Ascending aorta (tissue), 2 donors: ENCODE data around the gene AKR1B15. TPM values are rescaled to one million over a fixed set of nuclear protein-coding genes. Genes with fewer than 3 reads are reported as not detected.

Experiments used
- DNase-seq, 2 donors: peaks; one replicate each; pipeline ENCODE4 v3.0.0-alpha.2; 2019; ENCODE audit warnings: low spot score in 2 of 2
- H3K27ac ChIP-seq, 2 donors: fragments of 200-600 bp; sonication (generic); one replicate each; pipeline ENCODE4 v1.5.1; 2016 to 2017; ENCODE audit warnings: mild to moderate bottlenecking in 1 of 2
- H3K27me3 ChIP-seq: fragments of 200-600 bp; sonication (generic); one replicate; pipeline ENCODE4 v1.5.1; 2017
- H3K36me3 ChIP-seq, 2 donors: fragments of 200-600 bp; sonication (generic); one replicate each; pipeline ENCODE4 v1.5.1; 2016
- H3K4me1 ChIP-seq, 2 donors: fragments of 200-600 bp; sonication (generic); one replicate each; pipeline ENCODE4 v1.5.1; 2016 to 2017; ENCODE audit warnings: mild to moderate bottlenecking in 1 of 2
- H3K4me3 ChIP-seq, 2 donors: fragments of 200-600 bp; sonication (generic); one replicate each; pipeline ENCODE4 v1.5.1; 2016 to 2017; ENCODE audit warnings: mild to moderate bottlenecking in 1 of 2
- H3K9me3 ChIP-seq, 2 donors: fragments of 200-600 bp; sonication (generic); one replicate each; pipeline ENCODE4 v1.5.1; 2016
- intact Hi-C: fragments of 100-400 bp; cut with DNase I; formaldehyde crosslinking; loops from one replicate; pipeline ENCODE4 v1.15.1; 2023
- total RNA-seq: library from RNA; depleted of rRNA; stranded (reverse); fragments of >200 nt; gene quantifications from one replicate; pipeline ENCODE4 v1.1.0, GENCODE V29; 2016
- TF ChIP-seq, protein P1 (sequence below), 3 experiments: fragments of 200-600 bp in 2 of 3; fragments of 450-650 bp in 1 of 3; sonication (generic) in 2 of 3; IDR thresholded peaks; one replicate each; pipeline ENCODE4 v1.5.1; 2016 to 2019; ENCODE audit warnings: antibody characterized with exemption in 3 of 3, mild to moderate bottlenecking in 1 of 3, moderate library complexity in 1 of 3

The AKR1B15 gene
- total RNA-seq, 1 donor from 2014 or later = not detected

DNA sequence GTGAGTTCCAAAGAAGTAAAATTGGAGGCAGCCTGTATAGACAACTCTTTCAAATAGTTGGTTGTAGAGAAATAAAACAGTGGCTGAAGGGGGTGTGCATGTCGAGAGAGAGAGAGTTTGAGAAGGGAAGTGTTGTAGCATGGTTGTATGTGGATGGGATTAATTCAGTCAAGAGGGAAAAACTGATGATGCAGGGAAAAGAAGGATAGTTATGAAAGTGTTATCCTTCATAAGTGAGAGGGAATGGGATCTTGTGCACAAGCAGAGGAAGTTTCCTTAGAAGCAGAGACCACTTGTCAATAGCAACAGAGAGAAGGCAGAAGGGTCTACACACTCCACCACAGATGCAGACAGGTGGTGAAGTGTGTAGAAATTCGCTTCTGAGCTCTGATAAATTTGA is 67.7 kb downstream of the AKR1B15 start:
- no peak overlapping the region for H3K27ac ChIP-seq
- H3K36me3 ChIP-seq = no peaks in the 10 kb centered on the region
- TF ChIP-seq, protein P1, sequence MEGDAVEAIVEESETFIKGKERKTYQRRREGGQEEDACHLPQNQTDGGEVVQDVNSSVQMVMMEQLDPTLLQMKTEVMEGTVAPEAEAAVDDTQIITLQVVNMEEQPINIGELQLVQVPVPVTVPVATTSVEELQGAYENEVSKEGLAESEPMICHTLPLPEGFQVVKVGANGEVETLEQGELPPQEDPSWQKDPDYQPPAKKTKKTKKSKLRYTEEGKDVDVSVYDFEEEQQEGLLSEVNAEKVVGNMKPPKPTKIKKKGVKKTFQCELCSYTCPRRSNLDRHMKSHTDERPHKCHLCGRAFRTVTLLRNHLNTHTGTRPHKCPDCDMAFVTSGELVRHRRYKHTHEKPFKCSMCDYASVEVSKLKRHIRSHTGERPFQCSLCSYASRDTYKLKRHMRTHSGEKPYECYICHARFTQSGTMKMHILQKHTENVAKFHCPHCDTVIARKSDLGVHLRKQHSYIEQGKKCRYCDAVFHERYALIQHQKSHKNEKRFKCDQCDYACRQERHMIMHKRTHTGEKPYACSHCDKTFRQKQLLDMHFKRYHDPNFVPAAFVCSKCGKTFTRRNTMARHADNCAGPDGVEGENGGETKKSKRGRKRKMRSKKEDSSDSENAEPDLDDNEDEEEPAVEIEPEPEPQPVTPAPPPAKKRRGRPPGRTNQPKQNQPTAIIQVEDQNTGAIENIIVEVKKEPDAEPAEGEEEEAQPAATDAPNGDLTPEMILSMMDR (IDR thresholded peaks at IDR 0.05) = no peak
- H3K27me3 ChIP-seq = no peaks in the 10 kb centered on the region
- H3K9me3 ChIP-seq = no peaks in the 10 kb centered on the region
- H3K4me1 ChIP-seq = peaks cover 0 to 11% of the 10 kb centered on the region in 2 donors
- no peak overlapping the region for H3K4me3 ChIP-seq
- no peak for DNase-seq
- intact Hi-C loops = no loop called here

DNA sequence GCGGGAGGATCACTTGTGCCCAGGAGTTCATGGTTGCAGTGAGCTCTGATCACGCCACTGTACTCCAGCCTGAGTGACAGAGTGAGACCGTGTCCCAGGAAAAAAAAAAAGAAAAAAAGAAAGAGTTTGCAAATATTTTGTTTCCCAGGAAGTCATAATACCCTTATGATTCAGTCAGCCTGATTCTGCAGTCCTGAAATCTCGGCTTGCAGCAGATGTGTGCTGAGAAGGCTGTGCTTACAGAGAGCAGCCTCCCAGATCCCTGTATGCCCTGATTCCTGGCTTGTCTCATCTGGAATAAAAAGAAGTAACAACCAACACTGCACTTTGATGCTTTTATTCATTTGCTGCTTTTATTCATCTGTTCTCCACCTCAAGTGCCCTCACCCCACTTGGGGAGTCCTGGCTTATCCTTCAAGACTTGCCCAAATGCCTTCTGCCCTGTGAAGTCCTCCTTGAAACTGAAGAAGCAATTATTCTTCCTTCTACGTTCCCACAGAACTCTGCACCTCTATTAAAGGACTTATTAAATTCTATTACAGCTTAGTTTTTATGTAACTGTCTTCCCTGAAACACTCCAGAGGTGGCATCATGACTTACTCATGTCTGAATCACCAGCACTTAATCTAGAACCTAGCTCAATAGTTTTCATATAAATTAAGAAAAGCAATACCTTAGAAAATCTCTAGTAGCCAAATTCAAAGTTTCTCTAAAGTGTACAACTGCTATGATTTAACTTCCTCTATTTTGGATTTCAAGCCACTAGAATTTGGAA is 70.0 kb downstream of the AKR1B15 start:
- intact Hi-C loops = no loop called here

DNA sequence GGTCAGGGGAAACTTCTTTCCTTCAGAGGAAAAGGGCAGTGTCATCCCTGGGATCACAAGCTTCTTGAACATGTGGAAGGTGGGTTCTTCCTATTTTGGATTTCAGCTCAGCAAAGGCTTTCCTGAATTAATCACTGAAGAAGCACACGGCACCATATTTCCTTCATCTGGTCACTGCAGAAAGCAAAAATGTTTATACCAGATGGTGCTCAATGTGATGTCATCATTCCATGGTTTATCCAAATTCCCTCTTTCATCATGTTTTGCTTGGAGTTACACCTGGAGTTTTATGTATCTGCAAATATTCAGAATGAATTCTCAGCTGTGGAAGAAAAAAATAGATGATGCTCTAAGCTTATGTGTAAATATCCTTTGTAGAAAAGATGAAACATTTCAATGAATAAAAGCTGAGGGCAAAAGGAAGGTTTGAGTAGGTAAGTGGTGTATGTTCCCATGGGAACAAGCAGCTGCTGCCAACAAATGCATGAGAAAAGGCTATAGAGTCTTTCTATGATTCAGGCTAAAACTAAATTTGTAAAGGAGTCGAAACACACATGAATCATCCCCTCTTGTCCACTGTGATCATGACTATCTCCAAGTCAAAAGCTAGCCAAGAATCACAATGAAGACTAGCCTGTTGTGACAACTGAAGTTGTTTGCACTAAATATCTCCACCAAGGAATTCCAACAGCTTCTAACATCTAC is 70.9 kb downstream of the AKR1B15 start:
- H3K27ac ChIP-seq = no peak overlapping the region

More for the DNA sequence above, 70.0 kb downstream of the AKR1B15 start:
- Histone ChIP-seq H3K27ac (no peak overlapping the region), H3K4me1 (peaks cover 0 to 4% of the 10 kb centered on the region in 2 donors), H3K4me3 (no peak overlapping the region), H3K27me3 (no peaks in the 10 kb centered on the region), H3K36me3 (no peaks in the 10 kb centered on the region), H3K9me3 (no peaks in the 10 kb centered on the region)
- TF ChIP-seq, protein P1 (IDR thresholded peaks at IDR 0.05) = no peak
- no peak for DNase-seq

DNA sequence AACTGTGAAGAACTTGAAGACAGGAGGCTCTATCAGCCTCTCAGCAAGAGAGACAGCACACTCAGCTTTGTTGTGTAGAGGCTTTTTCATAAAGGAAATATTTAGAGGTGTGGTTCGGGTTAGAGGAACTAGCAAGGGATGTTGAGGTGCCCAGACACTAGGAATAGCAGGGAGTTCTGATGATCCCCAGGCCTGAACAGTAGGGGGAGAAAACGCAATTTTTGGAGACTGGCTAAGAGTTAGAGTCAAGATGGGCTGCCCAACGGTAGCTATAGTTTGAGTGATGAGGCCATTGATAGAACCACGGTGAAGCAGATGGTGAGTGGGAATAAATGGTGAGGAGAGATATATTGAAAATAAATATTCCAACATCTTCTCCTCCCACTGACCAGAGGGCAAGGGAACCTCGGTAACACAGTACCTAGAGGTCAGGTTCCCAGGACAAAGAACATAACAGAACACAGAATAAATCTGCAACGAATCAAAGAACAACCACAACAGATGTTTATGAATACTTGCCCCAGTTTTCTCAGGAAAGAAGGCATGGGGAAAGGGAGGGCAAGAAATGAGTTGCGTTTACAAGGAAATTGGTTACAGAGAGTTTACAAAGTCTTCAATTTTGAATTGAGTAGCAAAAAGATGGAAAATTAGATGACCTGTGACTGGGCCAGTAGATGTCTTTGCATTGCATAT is 73.5 kb downstream of the AKR1B15 start:
- Histone ChIP-seq H3K4me3 (no peak overlapping the region), H3K4me1 (no peaks in the 10 kb centered on the region), H3K36me3 (no peaks in the 10 kb centered on the region), H3K9me3 (no peaks in the 10 kb centered on the region), H3K27ac (no peak overlapping the region), H3K27me3 (no peaks in the 10 kb centered on the region)
- TF ChIP-seq, protein P1 (IDR thresholded peaks at IDR 0.05) = no peak
- DNase-seq = no peak
- intact Hi-C loops = no loop called here

More for the DNA sequence above, 70.9 kb downstream of the AKR1B15 start:
- intact Hi-C loops = no loop called here
- Histone ChIP-seq H3K27me3 (no peaks in the 10 kb centered on the region), H3K4me3 (no peak overlapping the region), H3K36me3 (no peaks in the 10 kb centered on the region), H3K4me1 (no peaks in the 10 kb centered on the region), H3K9me3 (no peaks in the 10 kb centered on the region)
- TF ChIP-seq, protein P1 (IDR thresholded peaks at IDR 0.05) = no peak
- DNase-seq = no peak

- intact Hi-C loops = no loop called here
- Histone ChIP-seq H3K36me3 (no peaks in the 10 kb centered on the region), H3K27me3 (no peaks in the 10 kb centered on the region), H3K4me3 (no peak overlapping the region), H3K9me3 (no peaks in the 10 kb centered on the region), H3K27ac (no peak overlapping the region), H3K4me1 (no peaks in the 10 kb centered on the region)
- no peak for DNase-seq
- TF ChIP-seq, protein P1 (IDR thresholded peaks at IDR 0.05) = no peak
These were observed 74.3 kb downstream of the AKR1B15 start for GRCh38 chr7:134623193-134623592.
